Amniotic stem cell (primary cell): ENCODE results near the gene ARL14EP.

ENCODE experiments used
- DNase-seq: peaks from one replicate; lab custom pipeline; 2025; lab: John Stamatoyannopoulos, UW

Gene ARL14EP

DNA sequence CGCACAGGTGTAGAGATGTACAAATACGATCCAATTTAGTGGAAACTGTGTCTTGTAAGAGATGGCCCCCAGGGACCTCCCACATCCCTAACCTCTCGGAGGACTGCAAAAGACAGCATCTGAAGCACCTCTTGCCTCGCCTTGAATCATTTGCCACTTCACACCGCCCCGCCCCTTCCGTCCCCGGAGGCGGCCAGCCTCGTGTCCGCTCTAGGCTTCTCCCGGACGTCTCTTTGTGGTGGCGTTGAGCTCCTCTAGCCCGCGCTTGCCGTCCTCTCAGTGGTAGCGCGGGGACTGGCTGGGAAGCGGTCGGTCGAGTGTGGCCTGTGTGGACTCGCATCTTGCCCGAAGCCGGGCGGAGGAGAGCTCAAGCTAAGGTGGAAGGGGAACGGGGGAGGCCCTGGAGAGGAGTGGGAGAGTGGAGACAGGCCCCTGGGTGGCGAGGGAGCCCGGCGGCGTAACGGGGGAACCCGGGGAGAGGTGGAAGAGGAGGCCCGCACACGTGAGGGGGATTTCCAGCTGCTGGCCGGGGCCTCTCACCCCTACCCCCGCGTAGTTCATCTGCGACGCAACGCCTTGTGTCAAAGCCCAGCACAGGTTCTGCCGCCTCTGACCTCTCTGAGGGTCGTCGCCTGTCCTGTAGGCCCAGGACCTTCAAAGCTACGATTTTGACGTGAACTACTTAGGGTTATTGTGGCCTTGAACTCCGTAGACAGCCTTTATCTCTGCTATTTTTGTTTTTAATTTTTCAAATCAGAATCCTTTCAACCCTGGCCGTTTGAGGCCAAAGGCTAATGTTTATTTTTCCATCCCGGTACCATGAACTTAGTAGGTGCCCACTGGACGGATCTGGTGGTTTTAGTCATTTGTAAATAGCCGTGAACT lies at the start of gene ARL14EP:
TSS of gene ARL14EP (plus strand) at position 279 of the 885 bp plus-strand sequence. CDS start 7,845 bp downstream, outside the sequence.
- peak; percentile 93 for DNase-seq

- no peak for DNase-seq
These were observed 45.7 kb upstream of the ARL14EP start for GRCh38 chr11:30277176-30277575.

- DNase-seq = no peak
These were observed 43.1 kb upstream of the ARL14EP start for GRCh38 chr11:30279796-30280195.

GRCh38 chr11:30281476-30282288 lies 41.2 kb upstream of the ARL14EP start:
- no peak for DNase-seq

DNA sequence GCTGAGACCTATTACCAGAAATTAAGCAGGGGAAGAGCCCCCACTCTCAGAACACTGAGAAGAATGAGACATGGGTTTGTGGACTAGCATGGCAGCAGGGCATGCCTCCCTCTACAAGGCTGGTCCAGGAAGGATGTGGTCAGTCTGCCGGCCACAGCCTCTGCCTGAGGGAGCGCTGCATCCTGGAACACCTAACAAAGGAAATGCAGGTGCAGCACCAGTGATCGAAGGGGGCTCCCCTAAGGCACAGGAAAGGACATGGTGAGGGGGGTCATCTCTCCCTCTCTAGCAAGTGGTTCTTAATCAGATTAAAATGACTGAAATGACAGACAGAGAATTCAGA lies 40.6 kb upstream of the ARL14EP start:
- no peak for DNase-seq

DNA sequence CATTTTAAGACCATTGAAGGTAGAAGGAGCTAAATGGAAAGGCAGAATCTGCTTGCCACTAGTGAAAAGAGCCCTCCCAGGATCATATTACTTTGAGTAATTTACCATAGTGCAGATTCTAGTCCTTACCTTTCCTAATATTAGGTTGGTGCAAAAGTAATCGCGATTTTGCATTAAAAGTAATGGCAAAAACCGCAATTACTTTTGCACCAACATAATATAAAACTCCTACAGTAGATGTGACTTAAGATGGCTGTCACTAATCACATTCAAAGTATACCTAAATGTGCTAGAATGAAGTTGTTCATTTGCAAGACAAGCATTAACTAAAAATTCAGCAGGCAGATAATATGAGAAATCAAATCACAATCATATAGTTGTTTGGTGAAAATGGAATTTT lies 38.1 kb upstream of the ARL14EP start:
- DNase-seq = no peak

DNA sequence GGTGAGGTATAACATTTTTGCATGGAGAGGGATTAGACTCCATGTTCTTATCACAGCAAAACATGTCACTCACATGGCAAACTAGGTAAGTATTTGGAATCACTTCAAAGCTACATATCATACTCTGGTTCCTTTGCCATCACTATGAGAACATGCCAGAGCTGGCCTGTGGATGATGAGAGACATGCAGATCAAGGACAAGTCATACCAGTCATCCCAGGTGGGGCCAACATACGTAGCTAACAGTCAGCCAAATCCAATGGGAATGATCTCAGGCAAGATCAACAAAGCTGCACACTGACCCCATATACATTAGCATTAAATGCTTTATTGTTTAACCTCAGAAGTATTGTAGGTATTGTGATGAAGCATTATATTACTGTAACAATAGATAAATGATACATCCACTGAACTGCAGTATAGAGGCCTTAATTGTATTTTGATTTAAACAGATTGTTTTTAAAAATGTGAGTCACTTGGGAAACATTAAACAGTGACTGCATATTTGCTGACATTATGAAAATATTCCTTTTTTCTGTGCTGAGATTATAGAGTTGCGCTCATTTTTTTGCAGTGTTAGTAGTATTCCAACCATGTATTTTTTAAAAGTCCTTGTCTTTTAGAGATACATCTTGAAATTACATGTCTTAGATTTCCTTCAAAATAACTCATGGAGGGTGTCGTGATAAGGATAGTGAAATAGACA lies 37.3 kb upstream of the ARL14EP start:
- no peak for DNase-seq

- no peak for DNase-seq
These were observed 31.6 kb upstream of the ARL14EP start for GRCh38 chr11:30291331-30291730.

DNA sequence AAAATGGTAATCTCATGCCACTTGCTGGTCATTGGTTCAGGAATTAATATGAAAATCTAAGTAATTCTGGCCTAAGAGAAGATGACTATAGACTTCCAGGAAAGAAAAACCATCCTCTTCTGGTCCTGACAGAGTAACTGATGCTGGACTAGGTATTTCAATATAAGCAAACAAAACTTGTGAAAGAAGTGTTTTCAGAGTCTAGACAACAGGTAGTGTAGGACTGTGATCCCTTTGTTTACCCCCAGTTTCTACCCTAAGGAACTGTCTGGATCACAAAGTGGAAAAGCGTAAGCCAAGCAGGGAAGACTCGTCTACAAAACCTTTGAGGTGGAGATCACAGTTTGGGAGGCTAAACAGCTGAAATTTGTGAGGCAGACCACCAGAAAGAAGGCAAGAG lies 30.4 kb upstream of the ARL14EP start:
- no peak for DNase-seq

- DNase-seq = no peak
These were observed 27.6 kb upstream of the ARL14EP start for GRCh38 chr11:30295178-30295885.

GRCh38 chr11:30304620-30305019 lies 18.3 kb upstream of the ARL14EP start:
- no peak for DNase-seq

- DNase-seq = no peak
These were observed 12.3 kb upstream of the ARL14EP start for GRCh38 chr11:30310623-30311022.

- no peak for DNase-seq
These were observed 11.7 kb upstream of the ARL14EP start for GRCh38 chr11:30311189-30311588.

DNA sequence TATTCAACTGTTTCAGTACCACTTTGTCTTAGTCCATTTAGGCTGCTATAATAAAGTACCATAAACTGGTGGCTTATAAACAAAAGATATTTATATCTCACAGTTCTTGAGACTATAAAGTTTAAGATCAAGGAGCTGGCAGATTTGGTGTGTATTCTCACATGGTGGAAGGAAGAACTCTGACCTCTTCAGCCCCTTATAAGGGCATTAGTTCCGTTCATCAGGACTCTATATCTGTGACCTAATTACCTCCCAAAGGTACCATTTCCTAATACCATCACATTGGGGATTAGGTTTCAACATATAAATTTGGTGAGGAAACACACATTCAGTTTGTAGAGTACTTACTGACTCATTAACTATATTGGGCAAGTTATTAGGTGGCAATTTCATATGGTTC lies 10.7 kb upstream of the ARL14EP start:
- no peak for DNase-seq

- no peak for DNase-seq
These were observed 9.3 kb upstream of the ARL14EP start for GRCh38 chr11:30313580-30313979.

DNA sequence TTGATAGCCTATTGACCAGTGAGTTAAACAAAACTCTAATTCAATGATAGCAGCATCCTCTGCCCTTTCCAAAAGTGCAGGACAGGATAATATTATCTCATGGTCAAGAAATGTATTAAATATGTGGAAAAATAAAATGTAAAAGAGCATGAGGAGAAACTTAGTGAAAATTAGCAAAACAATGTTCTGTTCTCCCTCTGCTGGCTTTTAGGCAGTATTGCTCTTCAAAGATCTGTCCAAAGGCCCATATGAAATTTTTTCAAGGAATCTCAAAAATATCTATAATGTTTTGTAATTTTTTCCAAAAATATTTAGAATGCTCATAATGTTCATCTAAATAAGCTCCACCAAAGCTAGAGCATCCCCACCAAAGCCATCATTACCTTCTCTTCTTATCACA lies 8.3 kb upstream of the ARL14EP start:
- no peak for DNase-seq

DNA sequence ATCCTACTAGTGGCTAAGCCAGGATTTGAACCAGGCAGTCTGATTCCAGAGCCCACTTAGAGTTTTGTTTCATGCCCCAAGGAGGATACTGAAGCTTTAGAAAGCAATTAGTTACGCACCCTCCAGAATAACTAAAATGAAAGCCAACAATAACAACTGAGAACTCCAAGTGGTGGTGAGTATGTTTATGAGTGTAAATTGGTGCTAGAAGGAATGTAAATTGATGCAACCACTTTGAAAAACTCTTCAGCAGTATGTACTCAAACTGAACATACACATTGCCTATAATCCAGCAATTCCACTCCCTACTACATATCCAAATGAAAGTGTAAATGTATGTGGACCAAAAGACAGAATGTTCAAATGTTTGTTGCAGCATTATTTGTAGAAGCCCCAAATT lies 6.7 kb upstream of the ARL14EP start:
- no peak for DNase-seq

- no peak for DNase-seq
These were observed 5.9 kb upstream of the ARL14EP start for GRCh38 chr11:30317030-30317429.

- no peak for DNase-seq
These were observed 1.6 kb upstream of the ARL14EP start for GRCh38 chr11:30321321-30321720.

GRCh38 chr11:30322191-30322590 lies 713 bp upstream of the ARL14EP start:
- no peak for DNase-seq

GRCh38 chr11:30326114-30326778 lies 3.3 kb downstream of the ARL14EP start:
- DNase-seq = no peak
